Stomach (tissue), 9 donors: Measurements from ENCODE around the gene PARP3. TPM values are rescaled to one million over a fixed set of nuclear protein-coding genes. Genes with fewer than 3 reads are reported as not detected.

Source experiments
- DNase-seq, 2 donors: peaks; one replicate each; pipeline versions ENCODE4 v3.0.0 to v3.0.0-alpha.2; 2013 to 2019
- H3K27ac ChIP-seq, 5 donors: fragments of 200-600 bp in 4 of 5; sonication (generic) in 4 of 5; one replicate each; pipeline ENCODE4 v1.5.1; 2013 to 2019; ENCODE audit warnings: mild to moderate bottlenecking in 1 of 5, moderate library complexity in 1 of 5
- H3K27me3 ChIP-seq, 3 donors: fragments of 200-600 bp; sonication (generic); one replicate each; pipeline ENCODE4 v1.5.1; 2017 to 2019; ENCODE audit warnings: mixed run types in 1 of 3
- H3K36me3 ChIP-seq, 4 donors: fragments of 200-600 bp; sonication (generic); 1 replicate in 3 of 4; 2 replicates in 1 of 4; pipeline ENCODE4 v1.5.1; 2016 to 2019
- H3K4me1 ChIP-seq, 4 donors: fragments of 200-600 bp; sonication (generic); one replicate each; pipeline ENCODE4 v1.5.1; 2016 to 2019
- H3K4me3 ChIP-seq, 4 donors: fragments of 200-600 bp; sonication (generic) in 3 of 4; one replicate each; pipeline ENCODE4 v1.5.1; 2016 to 2019; ENCODE audit warnings: mild to moderate bottlenecking in 1 of 4
- H3K9me3 ChIP-seq, 4 donors: fragments of 200-600 bp; sonication (generic); one replicate each; pipeline ENCODE4 v1.5.1; 2016 to 2019
- CTCF ChIP-seq, 7 experiments: fragments of 450-650 bp in 4 of 7; fragments of 200-600 bp in 3 of 7; sonication (generic) in 3 of 7; IDR thresholded peaks; one replicate each; pipeline ENCODE4 v1.5.1; 2016 to 2019; ENCODE audit warnings: antibody characterized with exemption in 7 of 7, control low read depth in 2 of 7, mild to moderate bottlenecking in 1 of 7
- EP300 ChIP-seq: sonication (generic); formaldehyde crosslinking; IDR thresholded peaks from one replicate; pipeline ENCODE4 v1.6.1; 2017; ENCODE audit warnings: antibody characterized with exemption
- POLR2A ChIP-seq, 4 donors: fragments of 450-650 bp; IDR thresholded peaks; one replicate each; pipeline ENCODE4 v1.6.1; 2016; ENCODE audit warnings: antibody characterized with exemption in 4 of 4, control low read depth in 2 of 4, mild to moderate bottlenecking in 1 of 4, moderate library complexity in 1 of 4
- POLR2AphosphoS5 ChIP-seq, 3 donors: sonication (generic); formaldehyde crosslinking; IDR thresholded peaks; one replicate each; pipeline ENCODE4 v1.6.1; 2016; ENCODE audit warnings: antibody characterized with exemption in 3 of 3
- WGBS, 5 donors: extraction: QIAGEN DNeasy Blood & Tissue Kit in 3 of 5; methylation state at CpG; one replicate each; pipeline versions ENCODE4 v1.1.5 to v1.1.7; 2013 to 2018; 5-methylcytosine and 5-hydroxymethylcytosine counted together
- intact Hi-C: fragments of 100-400 bp; cut with DNase I; formaldehyde crosslinking; loops from one replicate; pipeline ENCODE4 v1.15.1; 2023; ENCODE audit warnings: low total_unique reads
- polyA plus RNA-seq, 3 donors: library from polyadenylated mRNA; stranded (reverse); fragments of 200-250 nt; gene quantifications; one replicate each; pipeline ENCODE4 v1.2.3, GENCODE V29; 2013
- total RNA-seq, 5 donors: library from RNA; depleted of rRNA; stranded (reverse); fragments of >200 nt; gene quantifications; one replicate each; pipeline versions ENCODE4 v1.1.0 to v1.2.3, GENCODE V29; 2014 to 2016
- donor health status: healthy with polysubstance abuse.
- donor health status: Bipolar disorder and iron deficiency.
- donor health status: healthy.

Gene PARP3
- total and polyA plus RNA-seq, 8 donors = 10.6 to 39.7 (median 16.0) TPM

- Histone ChIP-seq H3K4me1 (peaks cover 11 to 15% (median 13%) of the 10 kb centered on the region in 4 donors), H3K27me3 (no peaks in the 10 kb centered on the region), H3K9me3 (no peaks in the 10 kb centered on the region), H3K27ac (no peak overlapping the region), H3K36me3 (peaks cover 50 to 83% (median 74%) of the 10 kb centered on the region in 4 donors), H3K4me3 (no peak overlapping the region)
- WGBS, 5 donors = 93 to 98% (median 97%) methylated on average over 22 to 25 of the region's 25 CpGs
- DNase-seq = peak; percentile 1 to 22
- intact Hi-C loops = no loop called here
- TF ChIP-seq POLR2A (IDR thresholded peaks at IDR 0.05) (no peak), CTCF (IDR thresholded peaks at IDR 0.05) (no peak), POLR2AphosphoS5 (IDR thresholded peaks at IDR 0.05) (no peak), EP300 (no peak)
Observed at GRCh38 chr3:51935886-51936755, 6.0 kb upstream of the PARP3 start.

DNA sequence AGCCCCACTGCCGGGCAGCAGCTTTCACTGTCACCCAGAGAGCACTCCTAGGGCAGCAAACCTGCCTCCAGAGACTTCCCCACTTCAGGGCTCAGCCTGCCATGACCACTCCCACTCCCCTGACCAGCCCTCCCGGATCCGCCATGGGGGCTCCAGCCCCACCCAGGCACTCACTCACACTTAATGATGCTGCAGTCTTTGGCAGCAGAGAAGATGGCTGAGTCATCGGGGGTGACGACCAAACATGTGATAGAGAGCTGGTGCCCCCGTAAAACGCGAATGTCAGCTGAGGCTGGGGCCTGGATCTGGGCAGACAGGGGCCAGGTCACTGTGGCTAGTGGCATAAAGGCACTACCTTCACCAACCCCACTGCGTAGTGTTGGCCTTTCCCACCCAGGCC, 5.1 kb upstream of the PARP3 start:
- no peak overlapping the region for H3K27ac ChIP-seq
- TF ChIP-seq POLR2A (IDR thresholded peaks at IDR 0.05) (no peak), CTCF (IDR thresholded peaks at IDR 0.05) (no peak), EP300 (no peak), POLR2AphosphoS5 (IDR thresholded peaks at IDR 0.05) (no peak)
- peaks cover 50 to 74% (median 71%) of the 10 kb centered on the region in 4 donors for H3K36me3 ChIP-seq
- no peaks in the 10 kb centered on the region for H3K9me3 ChIP-seq
- H3K27me3 ChIP-seq = no peaks in the 10 kb centered on the region
- peak; percentile 2 to 7 for DNase-seq
- peaks cover 13 to 20% (median 17%) of the 10 kb centered on the region in 4 donors for H3K4me1 ChIP-seq
- 80 to 90% (median 86%) methylated on average over 5 to 9 of the region's 9 CpGs for WGBS, 5 donors
- intact Hi-C loops = no loop called here
- no peak overlapping the region for H3K4me3 ChIP-seq

- H3K9me3 ChIP-seq = no peaks in the 10 kb centered on the region
- peaks cover 50 to 66% (median 62%) of the 10 kb centered on the region in 4 donors for H3K36me3 ChIP-seq
- peaks cover 20 to 28% (median 24%) of the 10 kb centered on the region in 4 donors for H3K4me1 ChIP-seq
- no peak overlapping the region for H3K4me3 ChIP-seq
- no peak overlapping the region for H3K27ac ChIP-seq
- TF ChIP-seq EP300 (no peak), POLR2A (IDR thresholded peaks at IDR 0.05) (no peak), POLR2AphosphoS5 (IDR thresholded peaks at IDR 0.05) (no peak), CTCF (IDR thresholded peaks at IDR 0.05) (no peak)
- WGBS, 5 donors = 86 to 94% (median 92%) methylated on average over 11 to 13 of the region's 13 CpGs
- intact Hi-C loops = no loop called here
- peak; percentile 2 to 20 for DNase-seq
- H3K27me3 ChIP-seq = no peaks in the 10 kb centered on the region
Observed at GRCh38 chr3:51937611-51938450, 4.3 kb upstream of the PARP3 start.

GRCh38 chr3:51938780-51939425, 3.3 kb upstream of the PARP3 start:
- Histone ChIP-seq H3K9me3 (no peaks in the 10 kb centered on the region), H3K27ac (no peak overlapping the region), H3K4me1 (peaks cover 26 to 36% (median 31%) of the 10 kb centered on the region in 4 donors), H3K27me3 (no peaks in the 10 kb centered on the region), H3K4me3 (no peak overlapping the region), H3K36me3 (peaks cover 43 to 55% (median 52%) of the 10 kb centered on the region in 4 donors)
- intact Hi-C loops = no loop called here
- TF ChIP-seq CTCF (IDR thresholded peaks at IDR 0.05) (no peak), POLR2AphosphoS5 (IDR thresholded peaks at IDR 0.05) (no peak), EP300 (no peak), POLR2A (IDR thresholded peaks at IDR 0.05) (no peak)
- WGBS, 5 donors = 86 to 96% (median 93%) methylated on average over 9 of the region's 9 CpGs
- peak; percentile 3 to 14 for DNase-seq
